ENCODE data around the gene CCDC30. TPM values are rescaled to one million over a fixed set of nuclear protein-coding genes. Genes with fewer than 3 reads are reported as not detected.

The CCDC30 gene
- total and polyA plus RNA-seq, 7 experiments from 2014 or later = 0.26 to 5.3 (median 4.0) TPM

- H3K9me3 ChIP-seq (ENCODE audit: control insufficient read depth in 2 of 3, low read length in 3 of 3) = no peaks in the 10 kb centered on the region
- Mint-ChIP-seq H3K36me3 (peaks cover 7 to 34% (median 21%) of the 10 kb centered on the region in 5 donors), H3K27ac (peak overlapping the region in 3 of 9 donors; percentile 17 to 88 (median 25)), H3K9me3 (peaks cover 0 to 1% (median 0%) of the 10 kb centered on the region in 11 donors), H3K4me3 (peak overlapping the region in 5 of 10 donors; percentile 18 to 71 (median 47)), H3K4me1 (peaks cover 20 to 48% (median 44%) of the 10 kb centered on the region in 7 donors), H3K27me3 (peaks cover 0 to under 1% (median 0%) of the 10 kb centered on the region in 5 donors)
- POLR2A ChIA-PET = interaction anchor here (1.7 to 1.8 kb wide), 2 partner anchors 20 to 22 kb away, joined by 4 to 6 read pairs; partner anchors contain the start of gene YBX1
- no peak overlapping the region for H3K4me3 ChIP-seq (ENCODE audit: low read length)
- no peak for ATAC-seq
- DNase-seq = no peak
- no peaks in the 10 kb centered on the region for H3K27me3 ChIP-seq (ENCODE audit: control insufficient read depth in 2 of 2, insufficient read depth in 2 of 2, low read length in 2 of 2)
- CTCF ChIA-PET = no interaction called here
- intact Hi-C loops (cut with micrococcal nuclease) = loop anchor here in 1 of 2 donors (1.0 kb wide), 1 partner anchor 185 kb away; the partner anchor contains the start of gene ZNF691
- H3K27ac ChIP-seq (ENCODE audit: low read depth, low read length) = no peak overlapping the region
- peaks cover 17 to 22% of the 10 kb centered on the region in 2 donors for H3K4me1 ChIP-seq (ENCODE audit: control insufficient read depth in 2 of 2, insufficient read depth in 2 of 2, low read length in 2 of 2)
- peaks cover 5 to 36% (median 14%) of the 10 kb centered on the region in 3 experiments for H3K36me3 ChIP-seq (ENCODE audit: control insufficient read depth in 2 of 3, insufficient read depth in 3 of 3, low read length in 3 of 3)
These were observed 197.9 kb downstream of the CCDC30 start for GRCh38 chr1:42660907-42661500.

GRCh38 chr1:42669936-42670335, 206.8 kb downstream of the CCDC30 start:
- no peak overlapping the region for H3K4me3 Mint-ChIP-seq
- no peak overlapping the region for H3K27ac ChIP-seq (ENCODE audit: low read depth, low read length)
- ChIA-PET POLR2A (interaction anchor here (0.7 to 1.2 kb wide), 2 partner anchors 8 to 13 kb away, joined by 3 to 5 read pairs; partner anchors contain the start of gene YBX1), CTCF (interaction anchor here (0.7 kb wide), 1 partner anchor 12 kb away, joined by 3 read pairs; the partner anchor contains the start of gene YBX1)
- DNase-seq (no peak), ATAC-seq (no peak)
- no peak overlapping the region for H3K4me3 ChIP-seq (ENCODE audit: low read length)
- no peaks in the 10 kb centered on the region for H3K27me3 Mint-ChIP-seq
- peaks cover 0 to 7% (median 5%) of the 10 kb centered on the region in 7 donors for H3K4me1 Mint-ChIP-seq
- intact Hi-C loops (cut with micrococcal nuclease) = no loop called here
- H3K36me3 ChIP-seq (ENCODE audit: control insufficient read depth in 2 of 3, insufficient read depth in 3 of 3, low read length in 3 of 3) = peaks cover 0 to 73% (median 15%) of the 10 kb centered on the region in 3 experiments
- H3K9me3 ChIP-seq (ENCODE audit: control insufficient read depth in 2 of 3, low read length in 3 of 3) = no peaks in the 10 kb centered on the region
- no peaks in the 10 kb centered on the region for H3K9me3 Mint-ChIP-seq
- no peaks in the 10 kb centered on the region for H3K4me1 ChIP-seq (ENCODE audit: control insufficient read depth in 2 of 2, insufficient read depth in 2 of 2, low read length in 2 of 2)
- H3K27me3 ChIP-seq (ENCODE audit: control insufficient read depth in 2 of 2, insufficient read depth in 2 of 2, low read length in 2 of 2) = no peaks in the 10 kb centered on the region
- peaks cover 10 to 53% (median 23%) of the 10 kb centered on the region in 5 donors for H3K36me3 Mint-ChIP-seq
- no peak overlapping the region for H3K27ac Mint-ChIP-seq

GRCh38 chr1:42670425-42670824, 207.3 kb downstream of the CCDC30 start:
- H3K4me3 Mint-ChIP-seq = no peak overlapping the region
- Histone ChIP-seq H3K36me3 (ENCODE audit: control insufficient read depth in 2 of 3, insufficient read depth in 3 of 3, low read length in 3 of 3) (peaks cover 4 to 73% (median 15%) of the 10 kb centered on the region in 3 experiments), H3K4me1 (ENCODE audit: control insufficient read depth in 2 of 2, insufficient read depth in 2 of 2, low read length in 2 of 2) (no peaks in the 10 kb centered on the region), H3K9me3 (ENCODE audit: control insufficient read depth in 2 of 3, low read length in 3 of 3) (no peaks in the 10 kb centered on the region), H3K27me3 (ENCODE audit: control insufficient read depth in 2 of 2, insufficient read depth in 2 of 2, low read length in 2 of 2) (no peaks in the 10 kb centered on the region), H3K27ac (ENCODE audit: low read depth, low read length) (no peak overlapping the region), H3K4me3 (ENCODE audit: low read length) (no peak overlapping the region)
- ChIA-PET CTCF (interaction anchor here (0.7 kb wide), 1 partner anchor 12 kb away, joined by 3 read pairs; the partner anchor contains the start of gene YBX1), POLR2A (interaction anchor here (0.7 to 1.2 kb wide), 3 partner anchors 12 to 15 kb away, joined by 3 to 5 read pairs (median 4); partner anchors contain the start of gene YBX1)
- ATAC-seq (no peak), DNase-seq (no peak)
- H3K9me3 Mint-ChIP-seq = no peaks in the 10 kb centered on the region
- peaks cover 0 to 7% (median 5%) of the 10 kb centered on the region in 7 donors for H3K4me1 Mint-ChIP-seq
- intact Hi-C loops (cut with micrococcal nuclease) = no loop called here
- peaks cover 10 to 58% (median 27%) of the 10 kb centered on the region in 5 donors for H3K36me3 Mint-ChIP-seq
- H3K27ac Mint-ChIP-seq = no peak overlapping the region
- H3K27me3 Mint-ChIP-seq = no peaks in the 10 kb centered on the region

- Mint-ChIP-seq H3K36me3 (peaks cover 3 to 42% (median 16%) of the 10 kb centered on the region in 5 donors), H3K27me3 (no peaks in the 10 kb centered on the region), H3K4me3 (no peak overlapping the region), H3K9me3 (no peaks in the 10 kb centered on the region), H3K4me1 (peaks cover 0 to 16% (median 7%) of the 10 kb centered on the region in 7 donors), H3K27ac (peak overlapping the region in 1 of 9 donors; percentile 2)
- Histone ChIP-seq H3K9me3 (ENCODE audit: control insufficient read depth in 2 of 3, low read length in 3 of 3) (no peaks in the 10 kb centered on the region), H3K27me3 (ENCODE audit: control insufficient read depth in 2 of 2, insufficient read depth in 2 of 2, low read length in 2 of 2) (no peaks in the 10 kb centered on the region), H3K4me1 (ENCODE audit: control insufficient read depth in 2 of 2, insufficient read depth in 2 of 2, low read length in 2 of 2) (no peaks in the 10 kb centered on the region), H3K36me3 (ENCODE audit: control insufficient read depth in 2 of 3, insufficient read depth in 3 of 3, low read length in 3 of 3) (peaks cover 0 to 46% (median 7%) of the 10 kb centered on the region in 3 experiments), H3K4me3 (ENCODE audit: low read length) (no peak overlapping the region), H3K27ac (ENCODE audit: low read depth, low read length) (no peak overlapping the region)
- DNase-seq = no peak
- intact Hi-C loops (cut with micrococcal nuclease) = no loop called here
- CTCF ChIA-PET = no interaction called here
- ATAC-seq = no peak
- POLR2A ChIA-PET = interaction anchor here (1.3 to 2.0 kb wide), 2 partner anchors 10 to 16 kb away, joined by 4 to 8 read pairs; partner anchors contain the start of gene PPIH
These were observed 211.1 kb downstream of the CCDC30 start for GRCh38 chr1:42674214-42674613.

GRCh38 chr1:42674682-42675081, 211.6 kb downstream of the CCDC30 start:
- DNase-seq (no peak), ATAC-seq (no peak)
- no peaks in the 10 kb centered on the region for H3K27me3 ChIP-seq (ENCODE audit: control insufficient read depth in 2 of 2, insufficient read depth in 2 of 2, low read length in 2 of 2)
- intact Hi-C loops (cut with micrococcal nuclease) = no loop called here
- no peaks in the 10 kb centered on the region for H3K9me3 ChIP-seq (ENCODE audit: control insufficient read depth in 2 of 3, low read length in 3 of 3)
- no peaks in the 10 kb centered on the region for H3K27me3 Mint-ChIP-seq
- peaks cover 0 to 17% (median 7%) of the 10 kb centered on the region in 7 donors for H3K4me1 Mint-ChIP-seq
- no peak overlapping the region for H3K4me3 Mint-ChIP-seq
- H3K9me3 Mint-ChIP-seq = no peaks in the 10 kb centered on the region
- ChIA-PET CTCF (no interaction called here), POLR2A (interaction anchor here (1.3 kb wide), 1 partner anchor 9 kb away, joined by 4 read pairs; no protein-coding TSS in a partner anchor)
- peaks cover 3 to 42% (median 16%) of the 10 kb centered on the region in 5 donors for H3K36me3 Mint-ChIP-seq
- H3K27ac Mint-ChIP-seq = peak overlapping the region in 1 of 9 donors; percentile 32
- H3K4me3 ChIP-seq (ENCODE audit: low read length) = no peak overlapping the region
- no peaks in the 10 kb centered on the region for H3K4me1 ChIP-seq (ENCODE audit: control insufficient read depth in 2 of 2, insufficient read depth in 2 of 2, low read length in 2 of 2)
- H3K36me3 ChIP-seq (ENCODE audit: control insufficient read depth in 2 of 3, insufficient read depth in 3 of 3, low read length in 3 of 3) = peaks cover 0 to 44% (median 7%) of the 10 kb centered on the region in 3 experiments
- no peak overlapping the region for H3K27ac ChIP-seq (ENCODE audit: low read depth, low read length)

- DNase-seq = no peak
- Mint-ChIP-seq H3K4me3 (no peak overlapping the region), H3K36me3 (peaks cover 3 to 36% (median 17%) of the 10 kb centered on the region in 5 donors), H3K4me1 (peaks cover 5 to 25% (median 13%) of the 10 kb centered on the region in 7 donors), H3K27me3 (no peaks in the 10 kb centered on the region), H3K9me3 (no peaks in the 10 kb centered on the region), H3K27ac (peak overlapping the region in 1 of 9 donors; percentile 9)
- no peak for ATAC-seq
- Histone ChIP-seq H3K4me3 (ENCODE audit: low read length) (no peak overlapping the region), H3K9me3 (ENCODE audit: control insufficient read depth in 2 of 3, low read length in 3 of 3) (no peaks in the 10 kb centered on the region), H3K4me1 (ENCODE audit: control insufficient read depth in 2 of 2, insufficient read depth in 2 of 2, low read length in 2 of 2) (peaks cover 0 to 7% of the 10 kb centered on the region in 2 donors), H3K36me3 (ENCODE audit: control insufficient read depth in 2 of 3, insufficient read depth in 3 of 3, low read length in 3 of 3) (peaks cover 0 to 37% (median 7%) of the 10 kb centered on the region in 3 experiments), H3K27ac (ENCODE audit: low read depth, low read length) (no peak overlapping the region), H3K27me3 (ENCODE audit: control insufficient read depth in 2 of 2, insufficient read depth in 2 of 2, low read length in 2 of 2) (no peaks in the 10 kb centered on the region)
- ChIA-PET POLR2A (interaction anchor here (1.3 kb wide), 1 partner anchor 8 kb away, joined by 4 read pairs; no protein-coding TSS in a partner anchor), CTCF (interaction anchor here (0.7 kb wide), 1 partner anchor 133 kb away, joined by 3 read pairs; no protein-coding TSS in a partner anchor)
- intact Hi-C loops (cut with micrococcal nuclease) = no loop called here
These were observed 212.4 kb downstream of the CCDC30 start for GRCh38 chr1:42675467-42675866.

Measured in naive thymus-derived CD4-positive, alpha-beta T cell (primary cell).